ENCODE results near the gene NPAS2. TPM values are rescaled to one million over a fixed set of nuclear protein-coding genes. Genes with fewer than 3 reads are reported as not detected.

NPAS2 gene
- total RNA-seq, 1 experiment from 2014 or later: 38.3 TPM

- no TSS peak for BruUV-seq (replicated peaks)
- CTCF ChIA-PET: no interaction called here
These were observed 120.3 kb downstream of the NPAS2 start for GRCh38 chr2:100940240-100940639.

GRCh38 chr2:100940766-100941645 is 121.1 kb downstream of the NPAS2 start:
- Histone ChIP-seq H3K27me3 (ENCODE audit: insufficient read depth, low read depth) (no peaks in the 10 kb centered on the region), H3K9me2 (ENCODE audit: insufficient read depth) (no peaks in the 10 kb centered on the region), H3K4me3 (no peak overlapping the region), H3K36me3 (ENCODE audit: low read depth) (peaks cover 27% of the 10 kb centered on the region), H2AFZ (no peak overlapping the region), H3K4me1 (replicated peaks; ENCODE audit: insufficient read depth) (no peaks in the 10 kb centered on the region), H3K4me2 (no peak overlapping the region), H3K79me2 (ENCODE audit: low read depth) (no peaks in the 10 kb centered on the region), H3K9me3 (ENCODE audit: insufficient read depth, low read depth) (no peaks in the 10 kb centered on the region), H4K20me1 (ENCODE audit: insufficient read depth) (no peaks in the 10 kb centered on the region; the same call in 1 of the 2 replicates), H3F3A (ENCODE audit: insufficient read depth, low read depth) (no peaks in the 10 kb centered on the region), H3K27ac (no peak overlapping the region)
- no peak for DNase-seq
- CTCF ChIA-PET: no interaction called here
- POLR2A ChIA-PET (ENCODE audit: unreplicated experiment): no interaction called here
- no TSS peak for BruUV-seq (replicated peaks)
- intact Hi-C loops (cut with micrococcal nuclease; ENCODE audit: unreplicated experiment): no loop called here
- no peak for TF ChIP-seq EZH2 (IDR thresholded peaks at IDR 0.05; ENCODE audit: low read depth)
- TF ChIP-seq CTCF (conservative IDR thresholded peaks at IDR 0.05): no peak

More at GRCh38 chr2:100940240-100940639, 120.3 kb downstream of the NPAS2 start:
- intact Hi-C loops (cut with micrococcal nuclease; ENCODE audit: unreplicated experiment): no loop called here
- H3K9me3 ChIP-seq (ENCODE audit: insufficient read depth, low read depth): no peaks in the 10 kb centered on the region
- peaks cover 26% of the 10 kb centered on the region for H3K36me3 ChIP-seq (ENCODE audit: low read depth)
- no peak overlapping the region for H2AFZ ChIP-seq
- no peak overlapping the region for H3K4me3 ChIP-seq
- no peak overlapping the region for H3K27ac ChIP-seq
- no peak overlapping the region for H3K4me2 ChIP-seq
- H3K27me3 ChIP-seq (ENCODE audit: insufficient read depth, low read depth): no peaks in the 10 kb centered on the region
- H3F3A ChIP-seq (ENCODE audit: insufficient read depth, low read depth): no peaks in the 10 kb centered on the region
- no peaks in the 10 kb centered on the region for H3K4me1 ChIP-seq (replicated peaks; ENCODE audit: insufficient read depth)
- TF ChIP-seq EZH2 (IDR thresholded peaks at IDR 0.05; ENCODE audit: low read depth) (no peak), CTCF (conservative IDR thresholded peaks at IDR 0.05) (no peak)
- no peak for DNase-seq
- H3K9me2 ChIP-seq (ENCODE audit: insufficient read depth): no peaks in the 10 kb centered on the region
- POLR2A ChIA-PET (ENCODE audit: unreplicated experiment): no interaction called here
- no peaks in the 10 kb centered on the region for H3K79me2 ChIP-seq (ENCODE audit: low read depth)
- no peaks in the 10 kb centered on the region; the same call in 1 of the 2 replicates for H4K20me1 ChIP-seq (ENCODE audit: insufficient read depth)

- DNase-seq: no peak
- Histone ChIP-seq H3K36me3 (ENCODE audit: low read depth) (peaks cover 27% of the 10 kb centered on the region), H3K79me2 (ENCODE audit: low read depth) (no peaks in the 10 kb centered on the region), H3K27ac (no peak overlapping the region), H2AFZ (no peak overlapping the region), H3K4me1 (replicated peaks; ENCODE audit: insufficient read depth) (no peaks in the 10 kb centered on the region), H3F3A (ENCODE audit: insufficient read depth, low read depth) (no peaks in the 10 kb centered on the region; the same call in 1 of the 2 replicates), H3K4me3 (no peak overlapping the region), H3K27me3 (ENCODE audit: insufficient read depth, low read depth) (no peaks in the 10 kb centered on the region), H3K4me2 (no peak overlapping the region), H4K20me1 (ENCODE audit: insufficient read depth) (no peaks in the 10 kb centered on the region; the same call in 1 of the 2 replicates), H3K9me3 (ENCODE audit: insufficient read depth, low read depth) (no peaks in the 10 kb centered on the region), H3K9me2 (ENCODE audit: insufficient read depth) (no peaks in the 10 kb centered on the region)
- ChIA-PET CTCF (no interaction called here), POLR2A (ENCODE audit: unreplicated experiment) (no interaction called here)
- BruUV-seq (replicated peaks): no TSS peak
- TF ChIP-seq EZH2 (IDR thresholded peaks at IDR 0.05; ENCODE audit: low read depth) (no peak), CTCF (conservative IDR thresholded peaks at IDR 0.05) (no peak)
- intact Hi-C loops (cut with micrococcal nuclease; ENCODE audit: unreplicated experiment): no loop called here
These were observed 121.8 kb downstream of the NPAS2 start for GRCh38 chr2:100941646-100942240.

All from PC-9 (cell line).